Right kidney (tissue), 1 donor: Measurements from ENCODE around the gene IL23A.

Source experiments
- DNase-seq: peaks from one replicate; pipeline ENCODE4 v3.0.0-alpha.2; 2016

The IL23A gene

GRCh38 chr12:56361487-56362129, 22.9 kb downstream of the IL23A start:
- no peak for DNase-seq

GRCh38 chr12:56362130-56363059, 23.7 kb downstream of the IL23A start, which contains the start of gene APOF:
APOF (minus strand) TSS chr12:56362857; CDS start chr12:56362745, 112 bp downstream.
- DNase-seq, result no peak

GRCh38 chr12:56366948-56367347, 28.3 kb downstream of the IL23A start:
- no peak for DNase-seq

GRCh38 chr12:56373515-56373914, 34.8 kb downstream of the IL23A start:
- no peak for DNase-seq

GRCh38 chr12:56374726-56375597, 36.3 kb downstream of the IL23A start:
- DNase-seq, result peak; percentile 22

GRCh38 chr12:56375598-56376434, 37.1 kb downstream of the IL23A start:
- DNase-seq, result no peak

GRCh38 chr12:56377310-56377988, 38.8 kb downstream of the IL23A start:
- no peak for DNase-seq

GRCh38 chr12:56377989-56378316, 39.3 kb downstream of the IL23A start:
- DNase-seq, result no peak

GRCh38 chr12:56382611-56383010, 43.9 kb downstream of the IL23A start:
- no peak for DNase-seq

GRCh38 chr12:56385873-56386272, 47.2 kb downstream of the IL23A start:
- no peak for DNase-seq

GRCh38 chr12:56387152-56387736, 48.6 kb downstream of the IL23A start:
- peak; percentile 30 for DNase-seq

- DNase-seq, result no peak
These were observed 50.7 kb downstream of the IL23A start for GRCh38 chr12:56389412-56389811.
